ENCODE results near the gene CIAO3. TPM values are rescaled to one million over a fixed set of nuclear protein-coding genes. Genes with fewer than 3 reads are reported as not detected.

CIAO3 gene
- total RNA-seq, 1 experiment from 2014 or later: 50.9 TPM

DNA sequence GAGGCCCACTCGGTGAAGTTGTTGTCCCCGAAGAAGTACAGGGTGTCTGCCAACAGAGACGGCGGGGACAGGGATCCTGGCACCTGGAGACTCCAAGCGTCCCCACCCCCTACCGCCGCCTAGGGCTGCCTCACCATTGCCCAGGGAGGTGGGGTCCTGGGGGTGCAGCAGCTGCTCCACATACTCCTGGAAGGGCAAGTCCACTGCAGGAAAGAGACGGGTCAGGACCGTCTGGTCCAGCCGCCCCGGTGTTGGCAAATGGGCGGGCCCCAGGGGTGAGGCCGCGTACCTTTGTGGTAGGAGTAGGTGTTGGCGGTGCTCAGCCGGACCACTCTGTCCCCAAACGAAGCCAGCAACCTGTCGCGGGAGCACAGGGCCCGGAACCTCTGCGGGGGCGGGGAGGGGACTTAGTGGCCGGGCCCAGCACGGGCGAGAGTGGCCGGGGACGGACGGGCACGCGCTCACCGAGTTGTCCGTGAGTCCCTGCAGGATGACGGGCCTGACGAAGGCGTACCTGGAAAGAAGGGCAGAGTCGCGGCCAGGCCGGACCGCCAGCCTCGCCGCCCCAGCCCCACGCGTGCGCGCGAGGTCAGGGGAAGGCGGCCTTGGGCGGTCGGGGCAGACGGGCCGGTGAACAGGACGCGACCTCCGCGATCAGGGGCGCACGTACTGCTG, 57.3 kb downstream of the CIAO3 start (continued):
- TF ChIP-seq ARID4B (CRISPR knock-in tag; IDR thresholded peaks at IDR 0.05; ENCODE audit: borderline replicate concordance) (0 out of 2 replicates have a peak, but pooled peaks have one; percentile 38), ATF1 (CRISPR knock-in tag; IDR thresholded peaks at IDR 0.05) (peak; percentile 71; the same call in 1 of the 2 replicates), ZSCAN18 (CRISPR knock-in tag; IDR thresholded peaks at IDR 0.05) (no peak), EMX1 (CRISPR knock-in tag; IDR thresholded peaks at IDR 0.05) (no peak), ZNF263 (CRISPR knock-in tag; IDR thresholded peaks at IDR 0.05; ENCODE audit: low read depth) (0 out of 2 replicates have a peak, but pooled peaks have one; percentile 18)
- TF ChIP-seq, protein P1, sequence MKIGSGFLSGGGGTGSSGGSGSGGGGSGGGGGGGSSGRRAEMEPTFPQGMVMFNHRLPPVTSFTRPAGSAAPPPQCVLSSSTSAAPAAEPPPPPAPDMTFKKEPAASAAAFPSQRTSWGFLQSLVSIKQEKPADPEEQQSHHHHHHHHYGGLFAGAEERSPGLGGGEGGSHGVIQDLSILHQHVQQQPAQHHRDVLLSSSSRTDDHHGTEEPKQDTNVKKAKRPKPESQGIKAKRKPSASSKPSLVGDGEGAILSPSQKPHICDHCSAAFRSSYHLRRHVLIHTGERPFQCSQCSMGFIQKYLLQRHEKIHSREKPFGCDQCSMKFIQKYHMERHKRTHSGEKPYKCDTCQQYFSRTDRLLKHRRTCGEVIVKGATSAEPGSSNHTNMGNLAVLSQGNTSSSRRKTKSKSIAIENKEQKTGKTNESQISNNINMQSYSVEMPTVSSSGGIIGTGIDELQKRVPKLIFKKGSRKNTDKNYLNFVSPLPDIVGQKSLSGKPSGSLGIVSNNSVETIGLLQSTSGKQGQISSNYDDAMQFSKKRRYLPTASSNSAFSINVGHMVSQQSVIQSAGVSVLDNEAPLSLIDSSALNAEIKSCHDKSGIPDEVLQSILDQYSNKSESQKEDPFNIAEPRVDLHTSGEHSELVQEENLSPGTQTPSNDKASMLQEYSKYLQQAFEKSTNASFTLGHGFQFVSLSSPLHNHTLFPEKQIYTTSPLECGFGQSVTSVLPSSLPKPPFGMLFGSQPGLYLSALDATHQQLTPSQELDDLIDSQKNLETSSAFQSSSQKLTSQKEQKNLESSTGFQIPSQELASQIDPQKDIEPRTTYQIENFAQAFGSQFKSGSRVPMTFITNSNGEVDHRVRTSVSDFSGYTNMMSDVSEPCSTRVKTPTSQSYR (CRISPR knock-in tag; IDR thresholded peaks at IDR 0.05): no peak

GRCh38 chr16:682493-683395, 58.1 kb downstream of the CIAO3 start:
- 0 out of 2 replicates have a peak overlapping the region, but pooled peaks have one; percentile 49 for H3K27ac Mint-ChIP-seq
- DNase-seq (ENCODE audit: low spot score) (no peak), ATAC-seq (no peak)
- ChIA-PET POLR2A (interaction anchor here (1.1 kb wide), 1 partner anchor 11 kb away, joined by 4 read pairs; no protein-coding TSS in a partner anchor), CTCF (interaction anchor here (1.1 to 1.4 kb wide), 3 partner anchors 15 to 58 kb away, joined by 3 read pairs; partner anchors contain the start of genes CIAO3 and RHOT2)
- peaks cover 25% of the 10 kb centered on the region for H3K36me3 Mint-ChIP-seq
- H3K4me1 Mint-ChIP-seq: peaks cover 19% of the 10 kb centered on the region
- peak overlapping the region; percentile 76 for H3K4me3 Mint-ChIP-seq
- H3K27me3 Mint-ChIP-seq (ENCODE audit: low read depth): no peaks in the 10 kb centered on the region
- no peaks in the 10 kb centered on the region for H3K9me3 Mint-ChIP-seq
- TF ChIP-seq, protein P1 (CRISPR knock-in tag; IDR thresholded peaks at IDR 0.05): no peak
- TF ChIP-seq PRDM15 (CRISPR knock-in tag; IDR thresholded peaks at IDR 0.05) (0 out of 2 replicates have a peak, but pooled peaks have one; percentile 13), NFATC4 (CRISPR knock-in tag; IDR thresholded peaks at IDR 0.05) (0 out of 2 replicates have a peak, but pooled peaks have one; percentile 58), E2F1 (CRISPR knock-in tag; IDR thresholded peaks at IDR 0.05) (0 out of 2 replicates have a peak, but pooled peaks have one; percentile 34), USF1 (CRISPR knock-in tag; IDR thresholded peaks at IDR 0.05) (0 out of 2 replicates have a peak, but pooled peaks have one; percentile 1), KAT7 (CRISPR knock-in tag; IDR thresholded peaks at IDR 0.05; ENCODE audit: borderline replicate concordance) (peak; percentile 74)
